ENCODE data around the gene ENTREP1. TPM values are rescaled to one million over a fixed set of nuclear protein-coding genes. Genes with fewer than 3 reads are reported as not detected.

The ENTREP1 gene
- total RNA-seq, 1 experiment from 2014 or later = 21.3 TPM

DNA sequence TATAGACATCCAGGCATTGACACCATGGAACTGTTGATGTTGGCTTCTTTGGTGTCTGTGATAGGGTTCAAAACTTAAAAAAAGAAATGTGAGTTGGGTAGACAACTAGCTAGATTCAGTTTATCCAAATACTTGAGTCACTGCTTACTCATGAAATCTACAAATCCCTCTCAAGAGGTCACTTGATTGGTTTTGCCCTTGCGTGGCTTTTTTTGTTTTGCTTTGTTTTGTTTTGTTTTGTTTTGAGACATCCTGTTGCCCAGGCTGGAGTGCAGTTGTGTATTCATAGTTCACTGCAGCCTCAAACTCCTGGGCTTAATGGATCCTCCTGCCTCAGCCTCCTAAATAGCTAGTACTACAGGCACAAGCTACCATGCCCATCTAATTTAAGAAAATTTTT is 10.5 kb upstream of the ENTREP1 start:
- Histone ChIP-seq H3K27me3 (ENCODE audit: insufficient read depth, low read length) (no peaks in the 10 kb centered on the region), H3K23me2 (ENCODE audit: insufficient read length, low read depth, low read length, poor library complexity, severe bottlenecking) (no peaks in the 10 kb centered on the region), H3K23ac (ENCODE audit: insufficient read length, low read depth, low read length) (no peak overlapping the region), H2BK120ac (ENCODE audit: low read depth, low read length, poor library complexity, severe bottlenecking) (no peak overlapping the region), H3K79me2 (ENCODE audit: insufficient read depth, low read length) (no peaks in the 10 kb centered on the region), H4K20me1 (ENCODE audit: control insufficient read depth, insufficient read depth, insufficient read length) (no peaks in the 10 kb centered on the region), H3K4ac (ENCODE audit: low read depth, low read length) (no peak overlapping the region), H3K9ac (ENCODE audit: extremely low read depth, insufficient read length, low read length) (no peak overlapping the region), H3K14ac (ENCODE audit: insufficient read depth, low read length) (no peak overlapping the region), H3K18ac (ENCODE audit: insufficient read length, low read depth, low read length) (no peak overlapping the region), H3K4me1 (ENCODE audit: insufficient read depth, low read length) (peaks cover 7% of the 10 kb centered on the region; the same call in 1 of the 2 replicates), H3T11ph (ENCODE audit: low read length) (no peak overlapping the region), H2BK12ac (ENCODE audit: insufficient read length, low read depth, low read length) (no peak overlapping the region), H3K9me3 (ENCODE audit: control insufficient read depth, low read depth, low read length) (peaks cover 20% of the 10 kb centered on the region), H4K91ac (ENCODE audit: insufficient read length, low read depth, low read length) (no peak overlapping the region), H3K56ac (ENCODE audit: insufficient read length, low read depth, low read length) (no peak overlapping the region), H2AFZ (ENCODE audit: low read length) (no peak overlapping the region), H3K4me2 (ENCODE audit: insufficient read depth, insufficient read length, low read length) (no peak overlapping the region), H4K5ac (ENCODE audit: insufficient read length, low read depth, low read length) (no peak overlapping the region), H2BK20ac (ENCODE audit: low read depth, low read length, poor library complexity, severe bottlenecking) (no peak overlapping the region), H3K79me1 (ENCODE audit: insufficient read depth, low read depth, low read length, poor library complexity, severe bottlenecking) (no peaks in the 10 kb centered on the region), H3K27ac (ENCODE audit: insufficient read length, low read depth, low read length) (no peak overlapping the region), H2BK15ac (ENCODE audit: low read depth, low read length) (no peak overlapping the region), H4K8ac (replicated peaks; ENCODE audit: insufficient read length, low read depth, low read length) (no peak overlapping the region), H2AK5ac (ENCODE audit: insufficient read length, low read length) (no peak overlapping the region), H2BK5ac (ENCODE audit: insufficient read length, low read length) (no peak overlapping the region)
- Mint-ChIP-seq H3K9me3 (peaks cover 40 to 55% of the 10 kb centered on the region in 2 experiments), H3K27ac (no peak overlapping the region), H3K27me3 (ENCODE audit: low read depth) (peaks cover 3% of the 10 kb centered on the region; the same call in 1 of the 2 replicates), H3K4me1 (peaks cover 13 to 18% of the 10 kb centered on the region in 2 experiments), H3K36me3 (ENCODE audit: insufficient read depth in 1 of 3, low read depth in 3 of 3) (peaks cover 31 to 48% (median 35%) of the 10 kb centered on the region in 3 experiments), H3K4me3 (no peak overlapping the region)
- no CpG with 5 or more reads among the region's 1 CpG for WGBS (ENCODE audit: extremely low coverage, insufficient read length, low lambda C conversion rate)
- no peak for DNase-seq
- TF ChIP-seq, protein P1, sequence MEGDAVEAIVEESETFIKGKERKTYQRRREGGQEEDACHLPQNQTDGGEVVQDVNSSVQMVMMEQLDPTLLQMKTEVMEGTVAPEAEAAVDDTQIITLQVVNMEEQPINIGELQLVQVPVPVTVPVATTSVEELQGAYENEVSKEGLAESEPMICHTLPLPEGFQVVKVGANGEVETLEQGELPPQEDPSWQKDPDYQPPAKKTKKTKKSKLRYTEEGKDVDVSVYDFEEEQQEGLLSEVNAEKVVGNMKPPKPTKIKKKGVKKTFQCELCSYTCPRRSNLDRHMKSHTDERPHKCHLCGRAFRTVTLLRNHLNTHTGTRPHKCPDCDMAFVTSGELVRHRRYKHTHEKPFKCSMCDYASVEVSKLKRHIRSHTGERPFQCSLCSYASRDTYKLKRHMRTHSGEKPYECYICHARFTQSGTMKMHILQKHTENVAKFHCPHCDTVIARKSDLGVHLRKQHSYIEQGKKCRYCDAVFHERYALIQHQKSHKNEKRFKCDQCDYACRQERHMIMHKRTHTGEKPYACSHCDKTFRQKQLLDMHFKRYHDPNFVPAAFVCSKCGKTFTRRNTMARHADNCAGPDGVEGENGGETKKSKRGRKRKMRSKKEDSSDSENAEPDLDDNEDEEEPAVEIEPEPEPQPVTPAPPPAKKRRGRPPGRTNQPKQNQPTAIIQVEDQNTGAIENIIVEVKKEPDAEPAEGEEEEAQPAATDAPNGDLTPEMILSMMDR (conservative IDR thresholded peaks at IDR 0.05) = no peak
